ENCODE measurements around the gene PRSS22. TPM values are rescaled to one million over a fixed set of nuclear protein-coding genes. Genes with fewer than 3 reads are reported as not detected.

Gene PRSS22
- total RNA-seq, 4 donors from 2014 or later = 1.4 to 1.9 (median 1.8) TPM; not detected in 1

DNA sequence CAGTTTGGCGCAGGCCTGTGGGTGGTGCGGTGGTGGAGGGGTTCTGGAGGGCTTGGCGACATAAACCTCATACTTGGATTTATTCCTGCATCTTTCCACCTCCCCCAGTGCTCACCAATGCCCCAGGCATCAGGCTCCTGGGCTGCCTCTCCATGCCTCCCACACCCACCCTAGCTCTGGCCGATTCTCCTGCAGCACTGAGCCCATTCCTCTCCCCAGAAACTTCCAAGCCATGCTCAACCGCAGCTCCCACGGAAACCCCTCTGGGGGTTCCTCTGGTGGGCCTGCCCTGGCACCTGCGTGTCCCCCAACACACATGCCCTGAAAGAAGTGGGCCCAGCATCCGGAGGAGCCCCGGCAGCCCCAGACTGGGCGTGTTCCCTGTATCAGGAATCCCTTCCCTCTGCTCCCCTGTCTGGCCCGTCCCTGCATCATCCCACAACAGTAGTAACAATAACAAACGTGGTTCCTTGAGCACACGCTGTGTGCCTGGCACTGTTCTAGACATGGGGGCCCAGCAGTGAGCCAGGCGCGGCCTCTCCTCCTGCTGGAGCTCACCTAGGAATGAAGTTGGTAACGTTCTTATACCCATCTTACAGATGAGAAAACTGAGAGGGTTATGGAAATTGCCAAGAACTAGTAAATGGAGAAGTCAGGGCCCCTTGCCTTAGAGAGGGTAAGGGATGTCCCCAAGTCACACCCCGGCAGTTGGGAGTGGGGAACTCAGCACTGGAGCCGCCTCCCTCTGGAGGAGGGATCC is 38.6 kb downstream of the PRSS22 start:
- H3K36me3 ChIP-seq = no peaks in the 10 kb centered on the region
- H3K4me3 ChIP-seq = no peak overlapping the region
- H3K27ac ChIP-seq = no peak overlapping the region
- H3K27me3 ChIP-seq = no peaks in the 10 kb centered on the region
- H3K9me3 ChIP-seq = no peaks in the 10 kb centered on the region
- TF ChIP-seq, protein P1, sequence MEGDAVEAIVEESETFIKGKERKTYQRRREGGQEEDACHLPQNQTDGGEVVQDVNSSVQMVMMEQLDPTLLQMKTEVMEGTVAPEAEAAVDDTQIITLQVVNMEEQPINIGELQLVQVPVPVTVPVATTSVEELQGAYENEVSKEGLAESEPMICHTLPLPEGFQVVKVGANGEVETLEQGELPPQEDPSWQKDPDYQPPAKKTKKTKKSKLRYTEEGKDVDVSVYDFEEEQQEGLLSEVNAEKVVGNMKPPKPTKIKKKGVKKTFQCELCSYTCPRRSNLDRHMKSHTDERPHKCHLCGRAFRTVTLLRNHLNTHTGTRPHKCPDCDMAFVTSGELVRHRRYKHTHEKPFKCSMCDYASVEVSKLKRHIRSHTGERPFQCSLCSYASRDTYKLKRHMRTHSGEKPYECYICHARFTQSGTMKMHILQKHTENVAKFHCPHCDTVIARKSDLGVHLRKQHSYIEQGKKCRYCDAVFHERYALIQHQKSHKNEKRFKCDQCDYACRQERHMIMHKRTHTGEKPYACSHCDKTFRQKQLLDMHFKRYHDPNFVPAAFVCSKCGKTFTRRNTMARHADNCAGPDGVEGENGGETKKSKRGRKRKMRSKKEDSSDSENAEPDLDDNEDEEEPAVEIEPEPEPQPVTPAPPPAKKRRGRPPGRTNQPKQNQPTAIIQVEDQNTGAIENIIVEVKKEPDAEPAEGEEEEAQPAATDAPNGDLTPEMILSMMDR (IDR thresholded peaks at IDR 0.05) = no peak
- no peak for TF ChIP-seq POLR2A (IDR thresholded peaks at IDR 0.05)
- H3K4me1 ChIP-seq = no peaks in the 10 kb centered on the region
- peak in 1 of 3 donors; percentile 35 for DNase-seq

DNA sequence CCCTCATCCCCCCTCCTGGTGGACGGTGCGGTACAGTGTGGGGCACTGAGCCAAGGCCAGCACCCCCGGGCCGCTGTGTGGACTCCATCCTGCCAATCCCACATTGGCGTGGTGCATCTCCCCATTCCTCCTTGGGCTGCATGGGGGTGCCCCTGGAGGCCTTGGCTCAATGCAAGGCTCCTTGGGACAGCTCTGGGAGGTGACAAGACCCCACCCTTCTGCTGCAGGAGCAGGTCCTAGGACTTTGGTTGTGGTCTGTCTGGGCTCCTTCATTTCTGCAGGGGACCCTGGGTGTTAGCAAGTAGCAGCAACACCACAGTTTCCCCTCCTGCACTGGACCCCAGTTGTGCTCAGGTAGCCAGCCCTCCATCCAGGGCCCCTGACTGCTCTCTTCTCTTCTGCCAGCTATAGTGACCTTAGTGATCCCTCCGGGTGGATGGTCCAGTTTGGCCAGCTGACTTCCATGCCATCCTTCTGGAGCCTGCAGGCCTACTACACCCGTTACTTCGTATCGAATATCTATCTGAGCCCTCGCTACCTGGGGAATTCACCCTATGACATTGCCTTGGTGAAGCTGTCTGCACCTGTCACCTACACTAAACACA is 39.6 kb downstream of the PRSS22 start:
- H3K4me3 ChIP-seq = no peak overlapping the region
- H3K4me1 ChIP-seq = no peaks in the 10 kb centered on the region
- no peaks in the 10 kb centered on the region for H3K9me3 ChIP-seq
- no peaks in the 10 kb centered on the region for H3K27me3 ChIP-seq
- TF ChIP-seq, protein P1 (IDR thresholded peaks at IDR 0.05) = no peak
- no peak for TF ChIP-seq POLR2A (IDR thresholded peaks at IDR 0.05)
- DNase-seq = peak in 1 of 3 donors; percentile 35
- no peaks in the 10 kb centered on the region for H3K36me3 ChIP-seq
- no peak overlapping the region for H3K27ac ChIP-seq

DNA sequence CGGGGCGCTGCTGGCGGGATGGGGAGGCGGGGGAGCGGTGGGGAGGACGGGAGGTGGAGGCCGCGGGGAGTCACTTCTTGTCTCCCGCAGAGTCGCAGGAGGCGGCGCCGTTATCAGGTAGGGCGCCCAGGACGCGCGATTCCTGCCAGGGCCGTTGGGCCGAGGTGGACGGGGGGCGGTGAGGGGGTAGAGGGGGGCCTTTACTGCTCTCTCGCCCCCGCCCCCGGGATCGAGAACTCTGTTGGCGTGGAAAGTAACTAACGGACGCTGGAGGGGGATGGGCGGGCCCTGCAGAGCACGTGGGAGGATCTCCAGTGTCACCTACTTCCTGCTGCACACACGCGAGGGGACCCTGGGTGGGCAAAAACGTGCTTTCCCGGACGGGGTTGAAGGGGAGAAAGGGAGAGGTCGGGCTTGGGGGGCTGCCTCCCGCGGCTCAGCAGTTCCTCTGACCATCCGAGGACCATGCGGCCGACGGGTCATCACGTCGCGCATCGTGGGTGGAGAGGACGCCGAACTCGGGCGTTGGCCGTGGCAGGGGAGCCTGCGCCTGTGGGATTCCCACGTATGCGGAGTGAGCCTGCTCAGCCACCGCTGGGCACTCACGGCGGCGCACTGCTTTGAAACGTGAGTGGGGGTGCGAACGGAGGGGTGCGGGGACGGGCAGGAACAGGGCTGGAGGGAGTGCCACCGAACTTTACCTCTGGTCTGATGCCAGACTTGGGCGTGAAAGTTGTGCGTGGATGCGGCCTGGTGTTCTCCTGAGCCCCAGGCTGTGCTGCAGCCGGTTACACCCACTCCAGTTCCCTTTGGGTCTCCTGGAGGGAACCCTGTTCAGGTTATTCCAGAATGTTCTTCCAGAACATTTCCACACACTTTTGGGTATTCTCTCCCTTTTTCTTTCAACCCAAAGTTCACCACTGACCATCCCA is 40.4 kb downstream of the PRSS22 start:
- peak overlapping the region in 1 of 4 donors; percentile 42 for H3K27ac ChIP-seq
- no peaks in the 10 kb centered on the region for H3K4me1 ChIP-seq
- no peak for DNase-seq
- H3K9me3 ChIP-seq = no peaks in the 10 kb centered on the region
- H3K36me3 ChIP-seq = no peaks in the 10 kb centered on the region
- peak overlapping the region in 2 of 4 donors; percentile 8 to 32 for H3K4me3 ChIP-seq
- no peaks in the 10 kb centered on the region for H3K27me3 ChIP-seq
- TF ChIP-seq, protein P1 (IDR thresholded peaks at IDR 0.05) = no peak
- no peak for TF ChIP-seq POLR2A (IDR thresholded peaks at IDR 0.05)

DNA sequence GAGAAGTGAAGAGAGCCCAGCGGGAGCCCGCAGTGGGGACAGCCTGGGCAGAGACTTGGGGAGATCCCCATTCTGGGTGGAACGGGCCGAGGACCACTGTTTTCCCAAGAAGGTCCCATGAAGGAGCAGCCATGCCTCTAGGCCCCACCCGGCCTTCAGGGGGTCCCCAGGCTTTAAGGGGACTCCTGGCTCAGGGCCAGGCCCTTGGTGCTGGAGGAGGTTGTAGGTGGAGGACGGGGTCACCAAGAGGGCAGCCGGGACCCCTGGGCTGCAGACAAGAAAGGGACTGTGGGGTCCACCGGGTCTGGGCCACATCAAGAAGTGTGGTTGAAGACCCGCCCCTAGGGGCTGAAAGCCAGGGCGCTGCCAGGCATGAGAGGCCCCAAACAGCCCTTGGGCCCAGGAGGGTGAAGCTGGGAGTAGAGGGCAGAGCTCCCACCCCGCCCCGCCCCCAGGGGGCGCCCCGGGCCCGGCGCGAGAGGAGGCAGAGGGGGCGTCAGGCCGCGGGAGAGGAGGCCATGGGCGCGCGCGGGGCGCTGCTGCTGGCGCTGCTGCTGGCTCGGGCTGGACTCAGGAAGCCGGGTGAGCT is 41.1 kb downstream of the PRSS22 start, which contains the start of gene PRSS21:
TSS of gene PRSS21 (plus strand) at position 487 of the 589 bp plus-strand sequence. CDS start at position 519, 32 bp downstream.
- TF ChIP-seq, protein P1 (IDR thresholded peaks at IDR 0.05) = peak in 1 of 6 experiments; percentile 19
- TF ChIP-seq POLR2A (IDR thresholded peaks at IDR 0.05) = no peak
- Histone ChIP-seq H3K27me3 (no peaks in the 10 kb centered on the region), H3K9me3 (no peaks in the 10 kb centered on the region), H3K36me3 (no peaks in the 10 kb centered on the region), H3K27ac (peak within 1 kb of the TSS in 1 of 4 donors; percentile 42), H3K4me1 (no peaks in the 10 kb centered on the region), H3K4me3 (peak within 1 kb of the TSS in 2 of 4 donors; percentile 8 to 32)
- DNase-seq = peak in 1 of 3 donors; percentile 42

DNA sequence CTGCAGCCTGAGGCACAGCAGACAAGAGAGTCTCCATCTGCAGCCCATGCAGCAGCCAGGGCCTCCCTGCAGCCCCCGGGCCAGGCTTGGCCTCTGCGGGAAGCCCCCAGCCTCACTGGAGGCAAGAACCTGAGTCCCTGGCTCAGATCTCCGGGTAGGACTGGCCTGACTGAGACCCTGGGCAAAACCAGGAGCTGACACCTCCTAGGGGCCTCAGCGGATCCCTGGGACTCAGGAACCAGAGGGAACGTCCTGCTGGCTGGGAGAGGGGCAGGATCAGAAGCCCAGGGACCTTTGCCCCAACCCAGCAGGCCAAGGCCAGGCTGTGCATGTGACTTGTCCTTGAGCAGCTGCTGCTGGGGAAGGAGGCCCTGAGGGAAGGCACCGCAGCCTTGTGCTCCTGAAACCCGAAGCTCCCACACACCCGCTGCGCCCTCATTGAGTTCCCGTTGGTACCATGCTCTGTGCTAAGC is 42.6 kb downstream of the PRSS22 start:
- H3K27me3 ChIP-seq = no peaks in the 10 kb centered on the region
- no peaks in the 10 kb centered on the region for H3K9me3 ChIP-seq
- no peaks in the 10 kb centered on the region for H3K4me1 ChIP-seq
- no peak overlapping the region for H3K27ac ChIP-seq
- H3K4me3 ChIP-seq = no peak overlapping the region
- TF ChIP-seq, protein P1 (IDR thresholded peaks at IDR 0.05) = no peak
- no peak for TF ChIP-seq POLR2A (IDR thresholded peaks at IDR 0.05)
- no peak for DNase-seq
- no peaks in the 10 kb centered on the region for H3K36me3 ChIP-seq
